K562 (cell line): ENCODE results near the gene COASY. TPM values are rescaled to one million over a fixed set of nuclear protein-coding genes. Genes with fewer than 3 reads are reported as not detected.

Experiments used
- CGGBP1 ChIP-seq: fragments of 250-450 bp; sonication (Bioruptor Pico); IDR thresholded peaks from 2 replicates; pipeline ENCODE4 v1.9.0; 2021; ENCODE audit warnings: mild to moderate bottlenecking
- DDX20 ChIP-seq: fragments of 450-650 bp; IDR thresholded peaks from 2 replicates; pipeline ENCODE4 v1.6.1; 2016; ENCODE audit warnings: missing genetic modification characterization, low read depth, mild to moderate bottlenecking, missing compliant biosample characterization, moderate library complexity
- DEAF1 ChIP-seq: fragments of 450-650 bp; formaldehyde crosslinking; IDR thresholded peaks from 2 replicates; pipeline ENCODE4 v1.4.0; 2020; ENCODE audit warnings: mild to moderate bottlenecking, moderate library complexity
- DNMT1 ChIP-seq: fragments of 450-650 bp; IDR thresholded peaks from 2 replicates; pipeline ENCODE4 v1.6.1; 2016; ENCODE audit warnings: antibody characterized with exemption, mild to moderate bottlenecking
- FOS ChIP-seq: IDR thresholded peaks from 3 replicates; pipeline ENCODE4 v1.6.1; 2011; ENCODE audit not compliant: insufficient read length; ENCODE audit errors: extremely low read depth
- FOSL1 ChIP-seq: fragments of 200-800 bp; sonication (Bioruptor generic); conservative IDR thresholded peaks from 2 replicates; pipeline ENCODE4 v1.6.1; 2016; ENCODE audit warnings: missing genetic modification characterization, missing compliant biosample characterization
- FOXP1 ChIP-seq: sonication (generic); formaldehyde crosslinking; IDR thresholded peaks from 2 replicates; pipeline ENCODE4 v1.8.0; 2022; ENCODE audit warnings: mild to moderate bottlenecking, missing genetic modification reagents
- GATAD2A ChIP-seq: fragments of 450-650 bp; IDR thresholded peaks from 2 replicates; pipeline ENCODE4 v1.6.1; 2017
- MEF2D ChIP-seq: conservative IDR thresholded peaks from 2 replicates; pipeline ENCODE4 v1.6.1; 2016; ENCODE audit warnings: low read depth, missing genetic modification characterization, missing compliant biosample characterization
- MTA1 ChIP-seq: fragments of 450-650 bp; IDR thresholded peaks from 2 replicates; pipeline ENCODE4 v1.6.1; 2017; ENCODE audit warnings: borderline replicate concordance
- NEUROD1 ChIP-seq: fragments of 150-350 bp; IDR thresholded peaks from 2 replicates; pipeline ENCODE4 v1.6.1; 2014; ENCODE audit warnings: borderline replicate concordance, low read length, low read depth; ENCODE audit not compliant: partially characterized antibody
- NONO ChIP-seq, 2 experiments: fragments of 200-400 bp in 1 of 2; fragments of 450-650 bp in 1 of 2; formaldehyde crosslinking in 1 of 2; IDR thresholded peaks; 2 replicates each; pipeline ENCODE4 v1.6.1; 2017; ENCODE audit warnings: low read depth in 2 of 2, mild to moderate bottlenecking in 2 of 2, moderate library complexity in 2 of 2, low read length in 1 of 2
- NRF1 ChIP-seq, 2 experiments: fragments of 450-650 bp; IDR thresholded peaks in 1 of 2; conservative IDR thresholded peaks in 1 of 2; 2 replicates each; pipeline ENCODE4 v1.6.1; 2014; ENCODE audit warnings: mild to moderate bottlenecking in 2 of 2
- POLR2AphosphoS5 ChIP-seq: IDR thresholded peaks from 2 replicates; pipeline ENCODE4 v1.6.1; 2011; ENCODE audit warnings: mild to moderate bottlenecking, low read depth, low read length, moderate library complexity; ENCODE audit not compliant: control insufficient read depth, insufficient read depth
- RBM39 ChIP-seq: fragments of 200-400 bp; formaldehyde crosslinking; optimal IDR thresholded peaks from 2 replicates; pipeline ENCODE3; 2018; ENCODE audit warnings: low read depth, low read length
- SMARCE1 ChIP-seq: fragments of 450-650 bp; IDR thresholded peaks from 2 replicates; pipeline ENCODE4 v1.7.1; 2016; ENCODE audit warnings: mild to moderate bottlenecking
- SP1 ChIP-seq: sonication (generic); formaldehyde crosslinking; IDR thresholded peaks from 2 replicates; pipeline ENCODE4 v1.8.1; 2022; ENCODE audit warnings: mild to moderate bottlenecking, missing genetic modification reagents
- SUPT5H ChIP-seq: fragments of 450-650 bp; IDR thresholded peaks from 2 replicates; pipeline ENCODE4 v1.6.1; 2016
- XRCC5 ChIP-seq: fragments of 200-400 bp; formaldehyde crosslinking; IDR thresholded peaks from 2 replicates; pipeline ENCODE4 v1.6.1; 2017; ENCODE audit warnings: low read depth, mild to moderate bottlenecking, low read length
- ZBTB1 ChIP-seq: sonication (generic); formaldehyde crosslinking; IDR thresholded peaks from 2 replicates; pipeline ENCODE4 v1.8.1; 2023; ENCODE audit warnings: missing genetic modification reagents, low read depth, mild to moderate bottlenecking, borderline replicate concordance
- ZNF354B ChIP-seq: fragments of 250-450 bp; sonication (Bioruptor Pico); IDR thresholded peaks from 2 replicates; pipeline ENCODE4 v1.4.0; 2020
- ZNF589 ChIP-seq: fragments of 200-800 bp; sonication (Bioruptor generic); IDR thresholded peaks from 2 replicates; pipeline ENCODE4 v1.6.1; 2016; ENCODE audit warnings: low read depth, missing genetic modification characterization, missing compliant biosample characterization
- polyA plus RNA-seq, 8 experiments: library from polyadenylated mRNA; depleted of rRNA in 4 of 8; stranded (reverse) in 5 of 8; unstranded in 3 of 8; fragments of >200 nt; fragmentation: Nextera tagmentation in 2 of 8; fragmentation: Illumina TruSeq in 1 of 8; extraction: Ambion mirVana in 2 of 8; extraction: Trizol in 1 of 8; gene quantifications; 2 replicates each; pipeline versions ENCODE4 v1.2.1 to v1.2.3, GENCODE V29; 2011 to 2014; ENCODE audit warnings: inconsistent platforms in 1 of 8, missing spikeins in 1 of 8
- total RNA-seq, 7 experiments: library from RNA; depleted of rRNA in 6 of 7; stranded (reverse); fragments of >200 nt in 6 of 7; fragmentation: Illumina TruSeq in 2 of 7; extraction: Trizol in 2 of 7; gene quantifications; 2 replicates each; pipeline versions ENCODE4 v1.2.1 to v1.2.3, GENCODE V29; 2011 to 2021; ENCODE audit warnings: low replicate concordance in 1 of 7
- TF ChIP-seq, protein P1 (sequence below): fragments of 250-450 bp; sonication (Bioruptor Pico); IDR thresholded peaks from 2 replicates; pipeline ENCODE4 v1.4.0; 2020; ENCODE audit warnings: mild to moderate bottlenecking, moderate library complexity, borderline replicate concordance
- TF ChIP-seq, protein P2 (sequence below): sonication (generic); formaldehyde crosslinking; IDR thresholded peaks from 2 replicates; pipeline ENCODE4 v1.8.0; 2023; ENCODE audit warnings: mild to moderate bottlenecking, missing genetic modification reagents

COASY gene
- total and polyA plus RNA-seq, 9 of the 15 experiments (the other 6 are each of a cell fraction or from before 2014, with no cell fraction given) = 25.4 to 175 (median 62.3) TPM

DNA sequence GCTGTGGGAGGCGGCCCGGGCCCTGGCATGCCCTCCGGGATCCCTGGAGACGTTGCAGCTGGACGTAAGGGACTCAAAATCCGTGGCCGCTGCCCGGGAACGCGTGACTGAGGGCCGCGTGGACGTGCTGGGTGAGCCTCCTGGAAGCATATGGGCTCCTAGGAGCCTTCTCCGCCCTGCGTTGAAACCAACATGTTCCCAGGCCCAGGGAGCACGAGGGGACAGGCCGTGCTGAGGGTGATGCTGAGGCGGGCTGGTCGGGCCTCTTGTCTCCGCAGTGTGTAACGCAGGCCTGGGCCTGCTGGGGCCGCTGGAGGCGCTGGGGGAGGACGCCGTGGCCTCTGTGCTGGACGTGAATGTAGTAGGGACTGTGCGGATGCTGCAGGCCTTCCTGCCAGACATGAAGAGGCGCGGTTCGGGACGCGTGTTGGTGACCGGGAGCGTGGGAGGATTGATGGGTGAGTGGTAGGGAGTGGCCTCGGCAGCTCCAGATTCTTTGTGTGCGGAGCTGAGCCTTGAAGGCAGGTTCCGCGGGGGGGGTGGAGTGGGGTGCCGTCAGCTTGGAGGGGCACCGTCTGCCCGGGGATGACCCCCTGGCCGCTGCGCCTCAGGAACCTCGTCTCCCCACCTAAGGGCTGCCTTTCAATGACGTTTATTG is 8.7 kb upstream of the COASY start (continued):
- TF ChIP-seq MTA1 (peak; percentile 63), XRCC5 (peak; percentile 80; the same call in 1 of the 2 replicates), NRF1 (conservative IDR thresholded peaks at IDR 0.05 in 1 of 2, IDR thresholded peaks at IDR 0.05 in 1 of 2) (peak; percentile 39 to 49; a peak in 3 of 4 replicates), CGGBP1 (CRISPR knock-in tag) (no peak), NONO (IDR thresholded peaks at IDR 0.05; ENCODE audit: low read depth in 2 of 2, low read length in 1 of 2) (no peak), FOS (no peak), SUPT5H (peak; percentile 32; the same call in 1 of the 2 replicates), FOXP1 (0 out of 2 replicates have a peak, but pooled peaks have one; percentile 55), MEF2D (tag) (no peak), ZNF589 (CRISPR knock-in tag) (0 out of 2 replicates have a peak, but pooled peaks have one; percentile 25), FOSL1 (tag) (no peak), GATAD2A (no peak), DEAF1 (CRISPR knock-in tag) (no peak), POLR2AphosphoS5 (peak; percentile 46; the same call in 1 of the 2 replicates), SP1 (no peak), NEUROD1 (no peak), DNMT1 (no peak), ZBTB1 (no peak), SMARCE1 (no peak), DDX20 (tag) (no peak), ZNF354B (CRISPR knock-in tag) (no peak), RBM39 (no peak)
- TF ChIP-seq, protein P1, sequence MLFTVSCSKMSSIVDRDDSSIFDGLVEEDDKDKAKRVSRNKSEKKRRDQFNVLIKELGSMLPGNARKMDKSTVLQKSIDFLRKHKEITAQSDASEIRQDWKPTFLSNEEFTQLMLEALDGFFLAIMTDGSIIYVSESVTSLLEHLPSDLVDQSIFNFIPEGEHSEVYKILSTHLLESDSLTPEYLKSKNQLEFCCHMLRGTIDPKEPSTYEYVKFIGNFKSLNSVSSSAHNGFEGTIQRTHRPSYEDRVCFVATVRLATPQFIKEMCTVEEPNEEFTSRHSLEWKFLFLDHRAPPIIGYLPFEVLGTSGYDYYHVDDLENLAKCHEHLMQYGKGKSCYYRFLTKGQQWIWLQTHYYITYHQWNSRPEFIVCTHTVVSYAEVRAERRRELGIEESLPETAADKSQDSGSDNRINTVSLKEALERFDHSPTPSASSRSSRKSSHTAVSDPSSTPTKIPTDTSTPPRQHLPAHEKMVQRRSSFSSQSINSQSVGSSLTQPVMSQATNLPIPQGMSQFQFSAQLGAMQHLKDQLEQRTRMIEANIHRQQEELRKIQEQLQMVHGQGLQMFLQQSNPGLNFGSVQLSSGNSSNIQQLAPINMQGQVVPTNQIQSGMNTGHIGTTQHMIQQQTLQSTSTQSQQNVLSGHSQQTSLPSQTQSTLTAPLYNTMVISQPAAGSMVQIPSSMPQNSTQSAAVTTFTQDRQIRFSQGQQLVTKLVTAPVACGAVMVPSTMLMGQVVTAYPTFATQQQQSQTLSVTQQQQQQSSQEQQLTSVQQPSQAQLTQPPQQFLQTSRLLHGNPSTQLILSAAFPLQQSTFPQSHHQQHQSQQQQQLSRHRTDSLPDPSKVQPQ (CRISPR knock-in tag) = no peak
- TF ChIP-seq, protein P2, sequence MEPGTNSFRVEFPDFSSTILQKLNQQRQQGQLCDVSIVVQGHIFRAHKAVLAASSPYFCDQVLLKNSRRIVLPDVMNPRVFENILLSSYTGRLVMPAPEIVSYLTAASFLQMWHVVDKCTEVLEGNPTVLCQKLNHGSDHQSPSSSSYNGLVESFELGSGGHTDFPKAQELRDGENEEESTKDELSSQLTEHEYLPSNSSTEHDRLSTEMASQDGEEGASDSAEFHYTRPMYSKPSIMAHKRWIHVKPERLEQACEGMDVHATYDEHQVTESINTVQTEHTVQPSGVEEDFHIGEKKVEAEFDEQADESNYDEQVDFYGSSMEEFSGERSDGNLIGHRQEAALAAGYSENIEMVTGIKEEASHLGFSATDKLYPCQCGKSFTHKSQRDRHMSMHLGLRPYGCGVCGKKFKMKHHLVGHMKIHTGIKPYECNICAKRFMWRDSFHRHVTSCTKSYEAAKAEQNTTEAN (CRISPR knock-in tag) = no peak
